ENCODE measurements around the gene SPATA32.

Gene SPATA32

GRCh38 chr17:45230787-45231480 is 31.0 kb downstream of the SPATA32 start:
- H3K4me3 ChIP-seq (ENCODE audit: control insufficient read depth, low read depth, low read length), result no peak overlapping the region
- no peak for DNase-seq (ENCODE audit: low read depth)
- TF ChIP-seq CTCF (IDR thresholded peaks at IDR 0.05; ENCODE audit: control insufficient read depth, insufficient read depth, low read depth, low read length, missing control alignments), result no peak

GRCh38 chr17:45230410-45230786 is 31.5 kb downstream of the SPATA32 start:
- no peak overlapping the region for H3K4me3 ChIP-seq (ENCODE audit: control insufficient read depth, low read depth, low read length)
- no peak for DNase-seq (ENCODE audit: low read depth)
- no peak for TF ChIP-seq CTCF (IDR thresholded peaks at IDR 0.05; ENCODE audit: control insufficient read depth, insufficient read depth, low read depth, low read length, missing control alignments)

- TF ChIP-seq CTCF (IDR thresholded peaks at IDR 0.05; ENCODE audit: control insufficient read depth, insufficient read depth, low read depth, low read length, missing control alignments), result no peak
- no peak overlapping the region for H3K4me3 ChIP-seq (ENCODE audit: control insufficient read depth, low read depth, low read length)
- no peak for DNase-seq (ENCODE audit: low read depth)
These were observed 32.0 kb downstream of the SPATA32 start for GRCh38 chr17:45229681-45230409.

GRCh38 chr17:45228763-45229539 is 32.9 kb downstream of the SPATA32 start:
- TF ChIP-seq CTCF (IDR thresholded peaks at IDR 0.05; ENCODE audit: control insufficient read depth, insufficient read depth, low read depth, low read length, missing control alignments), result no peak
- peak; percentile 76 for DNase-seq (ENCODE audit: low read depth)
- H3K4me3 ChIP-seq (ENCODE audit: control insufficient read depth, low read depth, low read length), result no peak overlapping the region

GRCh38 chr17:45227926-45228762 is 33.8 kb downstream of the SPATA32 start:
- no peak overlapping the region for H3K4me3 ChIP-seq (ENCODE audit: control insufficient read depth, low read depth, low read length)

More at GRCh38 chr17:45227926-45228762, 33.8 kb downstream of the SPATA32 start:
- no peak for TF ChIP-seq CTCF (IDR thresholded peaks at IDR 0.05; ENCODE audit: control insufficient read depth, insufficient read depth, low read depth, low read length, missing control alignments)
- DNase-seq (ENCODE audit: low read depth), result no peak
